ENCODE measurements around the gene MTNR1A. TPM values are rescaled to one million over a fixed set of nuclear protein-coding genes. Genes with fewer than 3 reads are reported as not detected.

MTNR1A gene
- total RNA-seq, 1 donor from 2014 or later: not detected

DNA sequence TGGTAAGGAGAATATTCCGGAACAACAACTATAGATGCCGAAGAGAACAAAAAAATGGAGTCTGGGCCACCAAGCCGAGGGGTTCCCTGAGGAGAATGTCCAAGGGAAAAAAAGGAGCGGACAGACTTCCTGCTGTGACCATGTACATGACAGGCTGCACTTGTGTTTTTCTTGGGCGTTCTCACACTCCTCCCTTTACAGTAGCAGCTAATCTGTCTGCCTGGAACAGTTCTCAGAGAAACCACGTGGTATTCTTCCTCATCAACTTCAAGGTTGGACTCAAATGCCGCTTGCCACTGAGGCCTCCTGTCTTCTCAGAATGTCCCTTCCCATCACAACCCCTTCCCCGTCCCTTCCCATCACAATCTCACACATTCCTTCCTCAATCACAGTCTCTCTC is 30.8 kb upstream of the MTNR1A start:
- Mint-ChIP-seq H3K9me3 (no peaks in the 10 kb centered on the region), H3K36me3 (ENCODE audit: low read depth) (no peaks in the 10 kb centered on the region), H3K27me3 (no peaks in the 10 kb centered on the region), H3K27ac (no peak overlapping the region), H3K4me1 (no peaks in the 10 kb centered on the region), H3K4me3 (no peak overlapping the region)
- intact Hi-C loops (cut with micrococcal nuclease): loop anchor here (5.0 kb wide), 1 partner anchor 519 kb away; the partner anchor contains the start of gene TLR3
- DNase-seq: no peak

- Mint-ChIP-seq H3K4me1 (no peaks in the 10 kb centered on the region), H3K27ac (no peak overlapping the region), H3K36me3 (ENCODE audit: low read depth) (no peaks in the 10 kb centered on the region), H3K4me3 (no peak overlapping the region), H3K27me3 (no peaks in the 10 kb centered on the region), H3K9me3 (no peaks in the 10 kb centered on the region)
- intact Hi-C loops (cut with micrococcal nuclease): loop anchor here (5.0 kb wide), 1 partner anchor 518 kb away; the partner anchor contains the start of gene TLR3
- no peak for DNase-seq
These were observed 29.5 kb upstream of the MTNR1A start for GRCh38 chr4:186584912-186585311.

DNA sequence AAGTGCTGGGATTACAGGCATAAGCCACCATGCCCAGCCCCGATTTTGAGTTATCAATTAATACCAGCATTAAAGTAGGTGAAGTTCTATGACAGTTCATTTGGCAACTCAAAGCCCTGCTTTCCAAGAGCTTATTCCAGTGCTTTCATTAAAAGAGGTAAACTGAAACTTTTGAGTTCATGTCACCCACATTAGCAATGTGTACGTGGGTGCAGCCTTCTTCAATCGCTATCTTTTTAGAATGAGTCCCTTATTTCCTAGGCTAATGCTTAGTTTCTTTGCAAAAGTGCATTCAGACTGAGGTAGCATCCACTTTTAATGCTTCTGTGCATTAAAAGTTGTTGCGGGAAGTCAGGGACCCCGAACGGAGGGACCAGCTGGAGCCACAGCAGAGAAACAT is 26.1 kb upstream of the MTNR1A start:
- Mint-ChIP-seq H3K4me1 (no peaks in the 10 kb centered on the region), H3K27me3 (no peaks in the 10 kb centered on the region), H3K4me3 (no peak overlapping the region), H3K36me3 (ENCODE audit: low read depth) (no peaks in the 10 kb centered on the region), H3K9me3 (no peaks in the 10 kb centered on the region), H3K27ac (no peak overlapping the region)
- DNase-seq: no peak
- intact Hi-C loops (cut with micrococcal nuclease): no loop called here

- no peaks in the 10 kb centered on the region for H3K9me3 Mint-ChIP-seq
- intact Hi-C loops (cut with micrococcal nuclease): no loop called here
- no peaks in the 10 kb centered on the region for H3K4me1 Mint-ChIP-seq
- no peak for DNase-seq
- no peaks in the 10 kb centered on the region for H3K36me3 Mint-ChIP-seq (ENCODE audit: low read depth)
- no peaks in the 10 kb centered on the region for H3K27me3 Mint-ChIP-seq
- H3K27ac Mint-ChIP-seq: no peak overlapping the region
- no peak overlapping the region for H3K4me3 Mint-ChIP-seq
These were observed 25.3 kb upstream of the MTNR1A start for GRCh38 chr4:186580669-186581068.

- no peaks in the 10 kb centered on the region for H3K27me3 Mint-ChIP-seq
- H3K36me3 Mint-ChIP-seq (ENCODE audit: low read depth): no peaks in the 10 kb centered on the region
- no peak overlapping the region for H3K4me3 Mint-ChIP-seq
- H3K4me1 Mint-ChIP-seq: no peaks in the 10 kb centered on the region
- no peak for DNase-seq
- intact Hi-C loops (cut with micrococcal nuclease): no loop called here
- no peaks in the 10 kb centered on the region for H3K9me3 Mint-ChIP-seq
- H3K27ac Mint-ChIP-seq: no peak overlapping the region
These were observed 15.0 kb upstream of the MTNR1A start for GRCh38 chr4:186570193-186570996.

DNA sequence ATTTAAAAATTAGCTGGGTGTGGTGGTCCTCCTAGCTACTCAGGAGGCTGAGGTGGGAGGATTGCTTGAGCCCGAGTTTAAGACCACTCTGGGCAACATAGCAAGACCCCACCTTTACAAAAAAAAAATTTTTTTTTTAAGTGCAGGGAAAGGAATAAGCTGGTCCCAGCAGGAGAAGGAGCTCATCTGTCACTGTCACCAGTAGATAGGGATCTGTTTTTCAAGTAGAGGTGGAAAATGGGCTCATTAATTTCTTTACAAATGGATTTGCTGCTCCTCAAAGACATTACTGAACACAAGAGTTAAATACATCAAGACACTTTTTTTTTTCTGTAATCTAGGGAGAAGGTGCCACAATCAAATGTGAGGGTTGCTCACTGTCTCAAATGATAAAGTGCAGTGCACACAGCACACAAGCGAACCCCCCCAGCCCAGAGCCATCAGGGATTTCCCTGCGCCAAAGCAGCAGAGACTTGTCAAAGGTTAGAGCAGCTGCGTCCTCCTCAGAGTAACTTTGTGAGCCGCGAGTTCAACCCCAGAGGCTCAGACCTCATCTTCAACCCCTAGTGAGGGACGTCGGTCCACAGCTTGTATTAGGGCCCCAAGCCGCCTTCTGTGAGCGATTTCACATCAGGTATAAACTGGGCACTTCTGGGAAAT is 14.3 kb upstream of the MTNR1A start:
- H3K4me1 Mint-ChIP-seq: no peaks in the 10 kb centered on the region
- no peak overlapping the region for H3K27ac Mint-ChIP-seq
- H3K9me3 Mint-ChIP-seq: no peaks in the 10 kb centered on the region
- H3K36me3 Mint-ChIP-seq (ENCODE audit: low read depth): no peaks in the 10 kb centered on the region
- H3K4me3 Mint-ChIP-seq: no peak overlapping the region
- intact Hi-C loops (cut with micrococcal nuclease): no loop called here
- no peak for DNase-seq
- H3K27me3 Mint-ChIP-seq: no peaks in the 10 kb centered on the region

DNA sequence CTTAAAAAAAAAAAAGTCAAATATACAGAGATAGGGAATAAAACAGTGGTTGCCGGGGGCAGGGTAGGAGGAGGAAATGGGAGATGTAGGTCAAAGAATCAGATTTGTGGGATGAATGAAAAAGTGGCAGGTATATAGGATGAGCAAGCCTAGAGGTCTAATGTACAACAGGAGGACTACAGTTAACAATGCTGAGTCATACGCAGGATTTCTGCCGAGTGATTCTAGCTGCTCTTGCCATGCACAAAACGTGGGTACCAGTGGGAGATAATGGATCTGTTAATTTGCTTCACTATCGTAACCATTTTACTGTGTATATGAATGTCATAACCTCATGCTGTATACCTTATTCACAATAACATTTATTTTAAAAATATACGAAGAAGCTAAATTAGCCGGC is 10.7 kb upstream of the MTNR1A start:
- Mint-ChIP-seq H3K36me3 (ENCODE audit: low read depth) (no peaks in the 10 kb centered on the region), H3K9me3 (no peaks in the 10 kb centered on the region), H3K4me1 (no peaks in the 10 kb centered on the region), H3K27ac (no peak overlapping the region), H3K4me3 (no peak overlapping the region), H3K27me3 (no peaks in the 10 kb centered on the region)
- no peak for DNase-seq
- intact Hi-C loops (cut with micrococcal nuclease): no loop called here

DNA sequence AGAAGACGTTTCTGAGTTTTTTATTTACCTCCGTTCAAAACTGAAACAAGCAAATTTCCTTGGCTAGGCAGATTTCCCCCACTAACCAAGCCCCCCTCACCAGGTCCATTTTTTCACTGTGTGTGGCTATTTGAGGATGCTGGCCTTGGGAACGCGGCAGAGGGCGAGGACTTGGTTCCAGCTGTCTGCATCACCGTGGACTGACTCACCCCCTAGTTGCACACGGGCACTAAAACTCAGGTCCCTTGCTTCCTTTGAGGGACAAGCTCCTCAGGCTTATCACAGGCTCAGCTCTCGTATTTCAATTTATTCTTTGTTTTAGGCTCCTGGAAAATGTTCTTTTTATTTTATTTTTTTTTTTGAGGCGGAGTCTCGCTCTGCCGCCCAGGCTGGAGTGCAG is 8.4 kb upstream of the MTNR1A start:
- H3K4me3 Mint-ChIP-seq: no peak overlapping the region
- no peaks in the 10 kb centered on the region for H3K36me3 Mint-ChIP-seq (ENCODE audit: low read depth)
- H3K4me1 Mint-ChIP-seq: no peaks in the 10 kb centered on the region
- DNase-seq: no peak
- intact Hi-C loops (cut with micrococcal nuclease): no loop called here
- H3K9me3 Mint-ChIP-seq: no peaks in the 10 kb centered on the region
- no peaks in the 10 kb centered on the region for H3K27me3 Mint-ChIP-seq
- H3K27ac Mint-ChIP-seq: no peak overlapping the region

GRCh38 chr4:186561748-186562147 is 6.4 kb upstream of the MTNR1A start:
- no peak overlapping the region for H3K27ac Mint-ChIP-seq
- no peaks in the 10 kb centered on the region for H3K9me3 Mint-ChIP-seq
- intact Hi-C loops (cut with micrococcal nuclease): no loop called here

DNA sequence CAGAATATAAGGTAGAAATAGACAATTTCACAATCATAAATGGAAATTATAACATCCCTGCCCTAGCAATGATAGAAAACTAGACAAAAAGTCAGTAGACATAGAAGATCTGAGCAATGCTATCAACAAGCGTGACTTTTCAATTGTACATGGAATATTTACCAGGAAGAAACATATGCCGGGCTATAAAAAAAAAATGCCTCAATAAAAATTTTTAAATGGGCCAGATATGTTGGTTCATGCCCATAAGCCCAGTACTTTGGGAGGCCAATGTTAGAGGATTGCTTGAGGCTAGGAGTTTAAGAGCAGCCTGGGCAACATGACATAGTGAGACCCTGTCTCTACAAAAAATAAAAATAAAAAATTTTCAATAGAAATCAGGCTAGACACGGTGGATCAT is 5.3 kb upstream of the MTNR1A start:
- no peak overlapping the region for H3K4me3 Mint-ChIP-seq
- peaks cover 3% of the 10 kb centered on the region for H3K9me3 Mint-ChIP-seq
- peaks cover 4% of the 10 kb centered on the region for H3K27me3 Mint-ChIP-seq
- H3K27ac Mint-ChIP-seq: no peak overlapping the region
- peaks cover 2% of the 10 kb centered on the region for H3K4me1 Mint-ChIP-seq
- H3K36me3 Mint-ChIP-seq (ENCODE audit: low read depth): peaks cover 3% of the 10 kb centered on the region
- intact Hi-C loops (cut with micrococcal nuclease): no loop called here
- no peak for DNase-seq

More at GRCh38 chr4:186561748-186562147, 6.4 kb upstream of the MTNR1A start:
- no peaks in the 10 kb centered on the region for H3K27me3 Mint-ChIP-seq
- DNase-seq: no peak
- no peak overlapping the region for H3K4me3 Mint-ChIP-seq
- no peaks in the 10 kb centered on the region for H3K4me1 Mint-ChIP-seq
- H3K36me3 Mint-ChIP-seq (ENCODE audit: low read depth): no peaks in the 10 kb centered on the region

DNA sequence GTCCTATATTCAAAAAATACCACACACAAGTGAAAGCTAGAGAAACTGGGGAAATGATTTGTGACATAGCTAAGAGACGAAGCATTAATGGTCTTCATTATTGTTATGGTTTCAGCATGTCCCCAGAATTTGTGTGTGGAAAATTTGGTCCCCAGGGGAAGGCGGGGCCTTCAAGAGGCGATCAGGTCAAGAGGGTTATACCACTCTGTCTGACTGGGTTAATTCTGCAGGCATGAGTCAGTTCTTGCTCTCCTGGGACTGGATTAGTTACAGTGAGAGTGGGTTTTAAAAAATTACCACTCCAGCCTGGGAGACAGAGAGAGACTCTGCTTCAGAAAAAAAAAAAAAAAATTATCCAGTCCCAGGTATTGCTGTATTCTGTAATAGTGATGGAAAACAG is 2.1 kb upstream of the MTNR1A start:
- intact Hi-C loops (cut with micrococcal nuclease): no loop called here
- peaks cover 3% of the 10 kb centered on the region for H3K36me3 Mint-ChIP-seq (ENCODE audit: low read depth)
- H3K27me3 Mint-ChIP-seq: peaks cover 11% of the 10 kb centered on the region
- peaks cover 2% of the 10 kb centered on the region for H3K4me1 Mint-ChIP-seq
- DNase-seq: no peak
- no peak overlapping the region for H3K4me3 Mint-ChIP-seq
- no peak overlapping the region for H3K27ac Mint-ChIP-seq
- peaks cover 3% of the 10 kb centered on the region for H3K9me3 Mint-ChIP-seq

GRCh38 chr4:186557061-186557460 is 1.7 kb upstream of the MTNR1A start:
- Mint-ChIP-seq H3K27ac (no peak overlapping the region), H3K27me3 (peaks cover 11% of the 10 kb centered on the region), H3K9me3 (peaks cover 3% of the 10 kb centered on the region), H3K36me3 (ENCODE audit: low read depth) (peaks cover 3% of the 10 kb centered on the region), H3K4me1 (peaks cover 2% of the 10 kb centered on the region), H3K4me3 (no peak overlapping the region)
- DNase-seq: no peak
- intact Hi-C loops (cut with micrococcal nuclease): no loop called here

- Mint-ChIP-seq H3K27ac (no peak overlapping the region), H3K27me3 (peaks cover 11% of the 10 kb centered on the region), H3K36me3 (ENCODE audit: low read depth) (peaks cover 3% of the 10 kb centered on the region), H3K9me3 (peaks cover 3% of the 10 kb centered on the region), H3K4me3 (no peak overlapping the region), H3K4me1 (peaks cover 2% of the 10 kb centered on the region)
- intact Hi-C loops (cut with micrococcal nuclease): no loop called here
- no peak for DNase-seq
These were observed 841 bp downstream of the MTNR1A start for GRCh38 chr4:186554539-186554913.

DNA sequence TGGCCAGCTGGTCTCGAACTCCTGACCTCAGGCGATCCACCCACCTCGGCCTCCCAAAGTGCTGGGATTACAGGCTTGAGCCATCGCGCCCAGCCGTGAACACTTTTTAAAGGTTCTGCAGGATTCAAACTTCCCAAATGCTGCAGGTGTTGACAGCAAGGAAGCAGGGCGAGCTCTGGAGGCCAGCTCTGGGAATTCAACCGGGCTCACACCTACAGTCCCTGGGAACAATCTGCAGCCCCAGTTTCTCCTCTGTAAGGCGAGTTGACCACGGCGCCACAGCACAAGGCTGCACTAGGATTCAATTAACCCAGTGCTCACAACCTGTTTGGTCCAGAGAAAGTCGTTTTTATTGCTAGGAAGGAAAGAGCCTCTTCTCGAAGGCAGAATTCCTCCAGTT is 1.6 kb downstream of the MTNR1A start:
- intact Hi-C loops (cut with micrococcal nuclease): no loop called here
- no peak overlapping the region for H3K27ac Mint-ChIP-seq
- H3K4me3 Mint-ChIP-seq: no peak overlapping the region
- H3K9me3 Mint-ChIP-seq: peaks cover 3% of the 10 kb centered on the region
- no peak for DNase-seq
- peaks cover 11% of the 10 kb centered on the region for H3K27me3 Mint-ChIP-seq
- peaks cover 2% of the 10 kb centered on the region for H3K4me1 Mint-ChIP-seq
- H3K36me3 Mint-ChIP-seq (ENCODE audit: low read depth): peaks cover 3% of the 10 kb centered on the region
